ENCODE measurements around the gene MRGPRG. TPM values are rescaled to one million over a fixed set of nuclear protein-coding genes. Genes with fewer than 3 reads are reported as not detected.

The MRGPRG gene
- polyA plus RNA-seq, 1 donor = not detected

DNA sequence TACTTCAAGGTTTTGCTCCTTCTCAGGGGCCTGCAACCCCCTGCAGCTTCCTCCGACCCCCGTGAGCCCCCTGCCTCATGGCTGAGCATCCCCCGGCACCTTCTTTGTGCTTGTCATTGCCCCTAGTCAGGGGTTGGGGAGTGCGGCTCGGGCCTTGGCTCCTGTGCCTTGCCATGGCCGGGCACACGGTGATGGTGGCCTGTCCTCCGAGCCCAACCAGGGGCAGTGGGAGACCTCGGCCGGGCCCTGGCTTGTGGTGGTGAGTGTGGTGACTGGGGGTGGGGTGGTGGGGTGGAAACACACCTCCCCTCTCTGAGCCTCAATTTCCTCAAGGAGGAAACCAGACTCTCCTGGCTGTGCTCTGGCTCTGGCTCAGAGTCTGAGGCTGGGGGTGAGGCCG is 1.5 kb upstream of the MRGPRG start:
- Histone ChIP-seq H3K9me3 (ENCODE audit: control insufficient read depth, low read depth, low read length) (no peaks in the 10 kb centered on the region), H3K27ac (ENCODE audit: low read length) (no peak overlapping the region), H3K27me3 (ENCODE audit: control insufficient read depth, insufficient read depth, low read length) (peaks cover 60% of the 10 kb centered on the region), H3K4me1 (ENCODE audit: control insufficient read depth, insufficient read depth, low read length) (no peaks in the 10 kb centered on the region), H3K36me3 (ENCODE audit: control insufficient read depth, insufficient read depth, low read length) (no peaks in the 10 kb centered on the region), H3K4me3 (ENCODE audit: low read length) (no peak overlapping the region)
- no peak for DNase-seq
- WGBS (ENCODE audit: insufficient coverage, low lambda C conversion rate) = no CpG with 5 or more reads among the region's 11 CpGs

- no peaks in the 10 kb centered on the region for H3K4me1 ChIP-seq (ENCODE audit: control insufficient read depth, insufficient read depth, low read length)
- H3K9me3 ChIP-seq (ENCODE audit: control insufficient read depth, low read depth, low read length) = no peaks in the 10 kb centered on the region
- peaks cover 53% of the 10 kb centered on the region for H3K27me3 ChIP-seq (ENCODE audit: control insufficient read depth, insufficient read depth, low read length)
- no peak overlapping the region for H3K27ac ChIP-seq (ENCODE audit: low read length)
- no peak for DNase-seq
- H3K36me3 ChIP-seq (ENCODE audit: control insufficient read depth, insufficient read depth, low read length) = no peaks in the 10 kb centered on the region
- no CpG with 5 or more reads among the region's 14 CpGs for WGBS (ENCODE audit: insufficient coverage, low lambda C conversion rate)
- no peak overlapping the region for H3K4me3 ChIP-seq (ENCODE audit: low read length)
Measured at GRCh38 chr11:3219281-3219892, 774 bp upstream of the MRGPRG start.

GRCh38 chr11:3217818-3218482 is 663 bp downstream of the MRGPRG start:
- no CpG with 5 or more reads among the region's 49 CpGs for WGBS (ENCODE audit: insufficient coverage, low lambda C conversion rate)
- Histone ChIP-seq H3K27me3 (ENCODE audit: control insufficient read depth, insufficient read depth, low read length) (peaks cover 41% of the 10 kb centered on the region), H3K27ac (ENCODE audit: low read length) (no peak overlapping the region), H3K4me3 (ENCODE audit: low read length) (no peak overlapping the region), H3K9me3 (ENCODE audit: control insufficient read depth, low read depth, low read length) (no peaks in the 10 kb centered on the region), H3K4me1 (ENCODE audit: control insufficient read depth, insufficient read depth, low read length) (no peaks in the 10 kb centered on the region), H3K36me3 (ENCODE audit: control insufficient read depth, insufficient read depth, low read length) (no peaks in the 10 kb centered on the region)
- DNase-seq = no peak

DNA sequence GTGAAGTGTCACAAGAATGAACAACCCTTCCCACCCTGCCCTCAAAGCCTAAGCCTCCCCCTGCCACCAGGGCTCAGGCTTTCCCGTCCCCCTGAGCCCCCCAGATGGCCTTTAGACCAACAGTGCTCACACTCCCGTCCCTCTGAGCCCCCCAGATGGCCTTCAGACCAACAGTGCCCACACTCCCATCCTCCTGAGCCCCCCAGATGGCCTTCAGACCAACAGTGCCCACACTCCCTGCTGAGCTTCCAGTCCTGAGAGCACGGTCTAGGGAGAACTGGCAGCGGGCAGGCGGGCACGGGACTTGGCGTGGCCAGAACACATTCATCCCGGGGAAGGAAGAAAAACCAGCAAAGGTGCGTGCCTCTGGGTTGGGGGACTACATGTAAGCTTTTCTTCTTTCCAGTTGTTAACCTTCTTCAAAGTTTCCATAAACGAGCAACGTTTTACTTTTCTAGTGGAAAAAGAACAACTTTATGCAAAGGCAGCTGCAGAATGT is 2.5 kb downstream of the MRGPRG start:
- H3K27me3 ChIP-seq (ENCODE audit: control insufficient read depth, insufficient read depth, low read length) = peaks cover 25% of the 10 kb centered on the region
- H3K27ac ChIP-seq (ENCODE audit: low read length) = no peak overlapping the region
- no peaks in the 10 kb centered on the region for H3K9me3 ChIP-seq (ENCODE audit: control insufficient read depth, low read depth, low read length)
- WGBS (ENCODE audit: insufficient coverage, low lambda C conversion rate) = no CpG with 5 or more reads among the region's 11 CpGs
- H3K36me3 ChIP-seq (ENCODE audit: control insufficient read depth, insufficient read depth, low read length) = no peaks in the 10 kb centered on the region
- DNase-seq = no peak
- no peak overlapping the region for H3K4me3 ChIP-seq (ENCODE audit: low read length)
- no peaks in the 10 kb centered on the region for H3K4me1 ChIP-seq (ENCODE audit: control insufficient read depth, insufficient read depth, low read length)

GRCh38 chr11:3215346-3216026 is 3.1 kb downstream of the MRGPRG start:
- Histone ChIP-seq H3K27me3 (ENCODE audit: control insufficient read depth, insufficient read depth, low read length) (peaks cover 19% of the 10 kb centered on the region), H3K4me3 (ENCODE audit: low read length) (no peak overlapping the region), H3K4me1 (ENCODE audit: control insufficient read depth, insufficient read depth, low read length) (no peaks in the 10 kb centered on the region), H3K36me3 (ENCODE audit: control insufficient read depth, insufficient read depth, low read length) (no peaks in the 10 kb centered on the region), H3K9me3 (ENCODE audit: control insufficient read depth, low read depth, low read length) (no peaks in the 10 kb centered on the region), H3K27ac (ENCODE audit: low read length) (no peak overlapping the region)
- DNase-seq = no peak
- WGBS (ENCODE audit: insufficient coverage, low lambda C conversion rate) = no CpG with 5 or more reads among the region's 17 CpGs

DNA sequence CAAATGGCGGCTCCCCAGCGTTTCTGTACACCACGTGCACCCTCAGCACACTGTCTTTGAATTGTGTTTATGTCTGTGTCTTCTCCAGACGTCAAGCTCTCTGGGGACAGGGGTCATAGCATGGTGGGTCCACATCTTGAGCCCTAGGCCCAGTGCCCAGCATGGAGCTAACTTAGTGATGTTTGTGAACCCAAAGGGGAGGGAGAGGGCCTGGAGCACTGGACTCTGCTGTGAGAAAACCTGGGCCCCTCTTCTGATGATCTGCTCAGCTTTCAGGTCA is 4.3 kb downstream of the MRGPRG start:
- WGBS (ENCODE audit: insufficient coverage, low lambda C conversion rate) = no CpG with 5 or more reads among the region's 4 CpGs
- Histone ChIP-seq H3K36me3 (ENCODE audit: control insufficient read depth, insufficient read depth, low read length) (no peaks in the 10 kb centered on the region), H3K27me3 (ENCODE audit: control insufficient read depth, insufficient read depth, low read length) (peaks cover 13% of the 10 kb centered on the region), H3K4me3 (ENCODE audit: low read length) (no peak overlapping the region), H3K9me3 (ENCODE audit: control insufficient read depth, low read depth, low read length) (no peaks in the 10 kb centered on the region), H3K4me1 (ENCODE audit: control insufficient read depth, insufficient read depth, low read length) (no peaks in the 10 kb centered on the region), H3K27ac (ENCODE audit: low read length) (no peak overlapping the region)
- DNase-seq = no peak

- WGBS (ENCODE audit: insufficient coverage, low lambda C conversion rate) = 40% methylated on average over 6 of the region's 24 CpGs
- Histone ChIP-seq H3K9me3 (ENCODE audit: control insufficient read depth, low read depth, low read length) (no peaks in the 10 kb centered on the region), H3K27me3 (ENCODE audit: control insufficient read depth, insufficient read depth, low read length) (peaks cover 8% of the 10 kb centered on the region), H3K4me3 (ENCODE audit: low read length) (no peak overlapping the region), H3K27ac (ENCODE audit: low read length) (no peak overlapping the region), H3K36me3 (ENCODE audit: control insufficient read depth, insufficient read depth, low read length) (no peaks in the 10 kb centered on the region), H3K4me1 (ENCODE audit: control insufficient read depth, insufficient read depth, low read length) (no peaks in the 10 kb centered on the region)
- DNase-seq = no peak
Measured at GRCh38 chr11:3213659-3214419, 4.8 kb downstream of the MRGPRG start.

GRCh38 chr11:3208272-3208671 is 10.3 kb downstream of the MRGPRG start:
- H3K9me3 ChIP-seq (ENCODE audit: control insufficient read depth, low read depth, low read length) = no peaks in the 10 kb centered on the region
- no peaks in the 10 kb centered on the region for H3K36me3 ChIP-seq (ENCODE audit: control insufficient read depth, insufficient read depth, low read length)
- H3K4me3 ChIP-seq (ENCODE audit: low read length) = no peak overlapping the region
- DNase-seq = no peak
- H3K4me1 ChIP-seq (ENCODE audit: control insufficient read depth, insufficient read depth, low read length) = peaks cover 16% of the 10 kb centered on the region
- H3K27ac ChIP-seq (ENCODE audit: low read length) = no peak overlapping the region
- no CpG with 5 or more reads among the region's 6 CpGs for WGBS (ENCODE audit: insufficient coverage, low lambda C conversion rate)
- peaks cover 19% of the 10 kb centered on the region for H3K27me3 ChIP-seq (ENCODE audit: control insufficient read depth, insufficient read depth, low read length)

DNA sequence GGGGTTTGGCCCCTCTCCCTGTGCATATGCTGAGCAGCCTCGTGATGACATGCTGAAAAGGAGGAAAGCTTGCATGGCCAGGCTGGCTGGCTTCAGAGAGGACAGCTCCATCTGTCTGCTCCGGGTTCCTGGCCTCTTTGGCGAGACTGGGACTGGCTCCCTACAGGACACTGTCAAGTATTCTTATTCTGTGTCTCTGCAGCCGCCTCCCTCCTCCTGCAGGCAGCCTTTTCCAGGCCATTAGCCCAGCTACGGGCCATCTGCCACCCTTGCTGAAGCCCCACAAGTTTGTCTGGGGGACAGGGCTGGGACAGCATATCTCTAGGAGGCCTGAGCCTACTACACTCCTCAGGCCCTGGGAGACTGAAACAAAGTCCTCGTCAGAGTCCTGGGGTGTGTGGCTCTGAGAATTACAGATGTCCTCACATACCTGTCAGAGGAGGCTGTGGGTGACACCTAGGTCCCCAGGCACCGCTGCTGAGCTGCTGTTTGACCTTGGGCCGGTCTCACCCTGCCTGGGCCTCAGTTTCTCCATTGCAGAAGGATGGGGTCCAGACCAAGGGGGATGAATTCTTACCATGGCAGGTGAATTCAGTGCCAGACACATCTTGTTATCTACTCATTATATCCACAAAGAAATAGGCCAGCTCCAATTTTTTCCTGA is 11.0 kb downstream of the MRGPRG start:
- Histone ChIP-seq H3K4me3 (ENCODE audit: low read length) (no peak overlapping the region), H3K27me3 (ENCODE audit: control insufficient read depth, insufficient read depth, low read length) (peaks cover 25% of the 10 kb centered on the region), H3K27ac (ENCODE audit: low read length) (no peak overlapping the region), H3K4me1 (ENCODE audit: control insufficient read depth, insufficient read depth, low read length) (peaks cover 16% of the 10 kb centered on the region), H3K9me3 (ENCODE audit: control insufficient read depth, low read depth, low read length) (no peaks in the 10 kb centered on the region), H3K36me3 (ENCODE audit: control insufficient read depth, insufficient read depth, low read length) (no peaks in the 10 kb centered on the region)
- no peak for DNase-seq
- no CpG with 5 or more reads among the region's 8 CpGs for WGBS (ENCODE audit: insufficient coverage, low lambda C conversion rate)

GRCh38 chr11:3206922-3207204 is 11.8 kb downstream of the MRGPRG start:
- H3K27me3 ChIP-seq (ENCODE audit: control insufficient read depth, insufficient read depth, low read length) = peaks cover 33% of the 10 kb centered on the region
- no peak overlapping the region for H3K27ac ChIP-seq (ENCODE audit: low read length)
- H3K4me3 ChIP-seq (ENCODE audit: low read length) = no peak overlapping the region
- peaks cover 16% of the 10 kb centered on the region for H3K4me1 ChIP-seq (ENCODE audit: control insufficient read depth, insufficient read depth, low read length)
- H3K36me3 ChIP-seq (ENCODE audit: control insufficient read depth, insufficient read depth, low read length) = no peaks in the 10 kb centered on the region
- DNase-seq = no peak
- no peaks in the 10 kb centered on the region for H3K9me3 ChIP-seq (ENCODE audit: control insufficient read depth, low read depth, low read length)
- 100% methylated on average over 1 of the region's 1 CpG for WGBS (ENCODE audit: insufficient coverage, low lambda C conversion rate)

All from large intestine (tissue), 3 donors.